ENCODE measurements around the gene TRUB1.

The TRUB1 gene

GRCh38 chr10:114975091-114975490 lies 37.1 kb downstream of the TRUB1 start:
- Histone ChIP-seq H3K4me1 (ENCODE audit: control insufficient read depth, low read depth, low read length) (no peaks in the 10 kb centered on the region), H3K4me3 (ENCODE audit: low read length) (no peak overlapping the region), H3K4ac (ENCODE audit: low read depth, low read length) (no peak overlapping the region), H2AK5ac (ENCODE audit: low read length) (no peak overlapping the region), H3K27ac (ENCODE audit: low read depth, low read length) (no peak overlapping the region), H3K4me2 (ENCODE audit: low read length) (no peak overlapping the region), H4K5ac (ENCODE audit: low read length) (no peak overlapping the region), H3K18ac (ENCODE audit: low read length) (no peak overlapping the region), H3K79me2 (ENCODE audit: control insufficient read depth, insufficient read depth, low read length) (no peaks in the 10 kb centered on the region), H3K36me3 (ENCODE audit: control insufficient read depth, insufficient read depth, low read length) (no peaks in the 10 kb centered on the region), H3K9ac (ENCODE audit: low read length) (no peak overlapping the region), H3K56ac (ENCODE audit: low read length) (no peak overlapping the region), H3K27me3 (ENCODE audit: insufficient read depth, low read length, poor library complexity) (no peaks in the 10 kb centered on the region), H4K8ac (ENCODE audit: low read depth, low read length) (no peak overlapping the region), H2BK120ac (ENCODE audit: low read depth, low read length) (no peak overlapping the region), H2BK5ac (ENCODE audit: low read length) (no peak overlapping the region), H3K23ac (ENCODE audit: low read length) (no peak overlapping the region), H2BK15ac (replicated peaks; ENCODE audit: low read depth) (no peak overlapping the region), H3K79me1 (ENCODE audit: low read length) (peaks cover 1% of the 10 kb centered on the region)
- WGBS (ENCODE audit: extremely low coverage, insufficient coverage, low lambda C conversion rate): no CpG with 5 or more reads among the region's 3 CpGs
- DNase-seq: no peak

DNA sequence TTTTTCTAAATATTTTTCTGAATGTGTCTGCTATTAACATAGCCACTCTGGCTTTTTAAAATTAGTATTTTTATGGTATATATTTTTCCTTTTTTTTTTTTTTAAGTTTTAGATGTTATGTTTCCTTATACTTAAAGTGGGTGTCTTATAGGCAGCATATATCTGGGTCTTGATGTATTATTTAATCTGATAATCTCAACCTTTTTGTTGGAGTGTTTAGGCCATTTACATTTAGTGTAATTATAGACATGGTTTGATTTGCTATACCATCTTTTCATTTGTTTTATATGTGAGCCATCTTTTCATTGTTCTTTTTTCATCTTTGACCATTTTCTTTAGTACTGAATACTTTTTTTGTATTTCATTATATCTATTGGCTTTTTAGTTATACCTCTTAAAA lies 45.0 kb downstream of the TRUB1 start:
- H3K23ac ChIP-seq (ENCODE audit: low read length): no peak overlapping the region
- no peaks in the 10 kb centered on the region for H3K79me2 ChIP-seq (ENCODE audit: control insufficient read depth, insufficient read depth, low read length)
- H3K36me3 ChIP-seq (ENCODE audit: control insufficient read depth, insufficient read depth, low read length): no peaks in the 10 kb centered on the region
- no peak overlapping the region for H4K8ac ChIP-seq (ENCODE audit: low read depth, low read length)
- no peak overlapping the region for H2BK120ac ChIP-seq (ENCODE audit: low read depth, low read length)
- no peak overlapping the region for H2BK15ac ChIP-seq (replicated peaks; ENCODE audit: low read depth)
- H3K56ac ChIP-seq (ENCODE audit: low read length): no peak overlapping the region
- no peak overlapping the region for H4K5ac ChIP-seq (ENCODE audit: low read length)
- no peak overlapping the region for H3K4me3 ChIP-seq (ENCODE audit: low read length)
- no peaks in the 10 kb centered on the region for H3K4me1 ChIP-seq (ENCODE audit: control insufficient read depth, low read depth, low read length)
- no peaks in the 10 kb centered on the region for H3K27me3 ChIP-seq (ENCODE audit: insufficient read depth, low read length, poor library complexity)
- no peak overlapping the region for H2BK5ac ChIP-seq (ENCODE audit: low read length)
- H3K9ac ChIP-seq (ENCODE audit: low read length): no peak overlapping the region
- H3K27ac ChIP-seq (ENCODE audit: low read depth, low read length): no peak overlapping the region
- DNase-seq: no peak
- no peak overlapping the region for H3K4ac ChIP-seq (ENCODE audit: low read depth, low read length)
- no peak overlapping the region for H2AK5ac ChIP-seq (ENCODE audit: low read length)
- H3K18ac ChIP-seq (ENCODE audit: low read length): no peak overlapping the region
- H3K4me2 ChIP-seq (ENCODE audit: low read length): no peak overlapping the region
- H3K79me1 ChIP-seq (ENCODE audit: low read length): no peaks in the 10 kb centered on the region

GRCh38 chr10:114987995-114988394 lies 50.0 kb downstream of the TRUB1 start:
- Histone ChIP-seq H3K23ac (ENCODE audit: low read length) (no peak overlapping the region), H3K27ac (ENCODE audit: low read depth, low read length) (no peak overlapping the region), H3K18ac (ENCODE audit: low read length) (no peak overlapping the region), H2AK5ac (ENCODE audit: low read length) (no peak overlapping the region), H2BK15ac (replicated peaks; ENCODE audit: low read depth) (no peak overlapping the region), H3K4me1 (ENCODE audit: control insufficient read depth, low read depth, low read length) (no peaks in the 10 kb centered on the region), H3K79me2 (ENCODE audit: control insufficient read depth, insufficient read depth, low read length) (no peaks in the 10 kb centered on the region), H3K9ac (ENCODE audit: low read length) (no peak overlapping the region), H3K36me3 (ENCODE audit: control insufficient read depth, insufficient read depth, low read length) (no peaks in the 10 kb centered on the region), H3K4me2 (ENCODE audit: low read length) (no peak overlapping the region), H3K79me1 (ENCODE audit: low read length) (no peaks in the 10 kb centered on the region), H3K4ac (ENCODE audit: low read depth, low read length) (no peak overlapping the region), H3K56ac (ENCODE audit: low read length) (no peak overlapping the region), H4K5ac (ENCODE audit: low read length) (no peak overlapping the region), H4K8ac (ENCODE audit: low read depth, low read length) (no peak overlapping the region), H3K4me3 (ENCODE audit: low read length) (no peak overlapping the region), H2BK5ac (ENCODE audit: low read length) (no peak overlapping the region), H3K27me3 (ENCODE audit: insufficient read depth, low read length, poor library complexity) (no peaks in the 10 kb centered on the region), H2BK120ac (ENCODE audit: low read depth, low read length) (no peak overlapping the region)
- WGBS (ENCODE audit: extremely low coverage, insufficient coverage, low lambda C conversion rate): no CpG with 5 or more reads among the region's 1 CpG
- DNase-seq: no peak

DNA sequence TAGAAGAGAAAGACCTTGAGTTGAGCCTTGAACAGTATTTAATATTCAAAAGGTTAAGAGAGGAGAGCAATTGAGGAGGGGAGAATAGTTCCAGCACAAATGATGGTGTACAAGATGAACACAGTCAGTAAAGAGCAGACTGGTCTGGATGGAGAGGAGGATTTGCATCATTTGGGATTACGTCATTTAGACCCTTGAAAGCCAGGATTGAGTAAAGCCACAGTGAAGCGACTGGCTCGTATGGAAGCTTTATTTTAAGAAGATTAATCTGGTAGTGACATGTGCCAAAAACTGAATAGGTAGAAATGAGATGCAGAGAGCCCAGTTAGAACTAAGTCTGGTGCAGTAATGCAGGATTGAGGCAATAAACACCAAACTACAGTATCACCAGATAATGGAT lies 52.6 kb downstream of the TRUB1 start:
- H3K27ac ChIP-seq (ENCODE audit: low read depth, low read length): no peak overlapping the region
- no peaks in the 10 kb centered on the region for H3K79me1 ChIP-seq (ENCODE audit: low read length)
- no peak for DNase-seq
- H3K56ac ChIP-seq (ENCODE audit: low read length): no peak overlapping the region
- H3K4me3 ChIP-seq (ENCODE audit: low read length): no peak overlapping the region
- H2BK5ac ChIP-seq (ENCODE audit: low read length): no peak overlapping the region
- no peak overlapping the region for H3K23ac ChIP-seq (ENCODE audit: low read length)
- no peaks in the 10 kb centered on the region for H3K36me3 ChIP-seq (ENCODE audit: control insufficient read depth, insufficient read depth, low read length)
- no peaks in the 10 kb centered on the region for H3K4me1 ChIP-seq (ENCODE audit: control insufficient read depth, low read depth, low read length)
- WGBS (ENCODE audit: extremely low coverage, insufficient coverage, low lambda C conversion rate): no CpG with 5 or more reads among the region's 3 CpGs
- no peak overlapping the region for H2BK120ac ChIP-seq (ENCODE audit: low read depth, low read length)
- H3K9ac ChIP-seq (ENCODE audit: low read length): no peak overlapping the region
- no peak overlapping the region for H3K4ac ChIP-seq (ENCODE audit: low read depth, low read length)
- H2BK15ac ChIP-seq (replicated peaks; ENCODE audit: low read depth): no peak overlapping the region
- H4K8ac ChIP-seq (ENCODE audit: low read depth, low read length): no peak overlapping the region
- no peak overlapping the region for H2AK5ac ChIP-seq (ENCODE audit: low read length)
- no peak overlapping the region for H3K18ac ChIP-seq (ENCODE audit: low read length)
- H3K79me2 ChIP-seq (ENCODE audit: control insufficient read depth, insufficient read depth, low read length): no peaks in the 10 kb centered on the region
- H3K27me3 ChIP-seq (ENCODE audit: insufficient read depth, low read length, poor library complexity): no peaks in the 10 kb centered on the region
- no peak overlapping the region for H4K5ac ChIP-seq (ENCODE audit: low read length)
- H3K4me2 ChIP-seq (ENCODE audit: low read length): no peak overlapping the region

- Histone ChIP-seq H3K4me3 (ENCODE audit: low read length) (no peak overlapping the region), H3K4me2 (ENCODE audit: low read length) (no peak overlapping the region), H2BK15ac (replicated peaks; ENCODE audit: low read depth) (no peak overlapping the region), H3K4me1 (ENCODE audit: control insufficient read depth, low read depth, low read length) (no peaks in the 10 kb centered on the region), H3K56ac (ENCODE audit: low read length) (no peak overlapping the region), H2AK5ac (ENCODE audit: low read length) (no peak overlapping the region), H3K27ac (ENCODE audit: low read depth, low read length) (no peak overlapping the region), H3K27me3 (ENCODE audit: insufficient read depth, low read length, poor library complexity) (no peaks in the 10 kb centered on the region), H4K5ac (ENCODE audit: low read length) (no peak overlapping the region), H3K79me1 (ENCODE audit: low read length) (no peaks in the 10 kb centered on the region), H3K79me2 (ENCODE audit: control insufficient read depth, insufficient read depth, low read length) (no peaks in the 10 kb centered on the region), H3K18ac (ENCODE audit: low read length) (no peak overlapping the region), H2BK120ac (ENCODE audit: low read depth, low read length) (no peak overlapping the region), H4K8ac (ENCODE audit: low read depth, low read length) (no peak overlapping the region), H2BK5ac (ENCODE audit: low read length) (no peak overlapping the region), H3K9ac (ENCODE audit: low read length) (no peak overlapping the region), H3K4ac (ENCODE audit: low read depth, low read length) (no peak overlapping the region), H3K23ac (ENCODE audit: low read length) (no peak overlapping the region), H3K36me3 (ENCODE audit: control insufficient read depth, insufficient read depth, low read length) (no peaks in the 10 kb centered on the region)
- WGBS (ENCODE audit: extremely low coverage, insufficient coverage, low lambda C conversion rate): 100% methylated on average over 2 of the region's 4 CpGs
- DNase-seq: no peak
Observed at GRCh38 chr10:114990991-114991390, 53.0 kb downstream of the TRUB1 start.

DNA sequence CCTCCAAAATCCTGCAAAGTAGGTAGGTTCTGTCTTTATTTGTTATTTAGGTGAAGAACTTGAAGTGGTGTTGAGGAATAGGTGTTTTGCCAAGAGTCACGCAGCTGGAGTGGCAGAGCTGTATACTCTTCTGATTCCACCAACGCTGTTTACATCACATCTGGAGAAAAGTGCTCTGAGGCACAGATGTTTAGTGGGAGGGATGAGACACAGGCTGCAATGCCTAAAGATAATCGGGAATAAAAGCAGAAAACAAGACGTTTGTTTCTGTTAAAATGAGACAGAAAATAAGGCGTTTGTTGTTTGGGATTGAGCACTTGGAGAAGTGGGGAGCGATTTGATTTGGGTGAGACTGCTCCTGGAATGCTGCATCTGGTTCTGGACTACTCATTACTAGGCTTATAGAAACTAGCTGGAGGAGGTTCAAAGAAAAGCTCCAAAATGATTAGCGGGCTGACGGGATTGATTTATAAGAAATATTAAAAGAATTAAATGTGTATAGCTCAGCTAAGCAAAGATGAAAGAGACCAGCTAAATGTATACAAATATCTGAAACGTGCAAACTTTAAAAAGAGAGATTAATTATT lies 54.3 kb downstream of the TRUB1 start:
- Histone ChIP-seq H3K4me3 (ENCODE audit: low read length) (no peak overlapping the region), H3K79me2 (ENCODE audit: control insufficient read depth, insufficient read depth, low read length) (no peaks in the 10 kb centered on the region), H3K9ac (ENCODE audit: low read length) (no peak overlapping the region), H3K36me3 (ENCODE audit: control insufficient read depth, insufficient read depth, low read length) (no peaks in the 10 kb centered on the region), H2AK5ac (ENCODE audit: low read length) (no peak overlapping the region), H3K18ac (ENCODE audit: low read length) (no peak overlapping the region), H3K4ac (ENCODE audit: low read depth, low read length) (no peak overlapping the region), H2BK120ac (ENCODE audit: low read depth, low read length) (no peak overlapping the region), H3K27ac (ENCODE audit: low read depth, low read length) (no peak overlapping the region), H3K56ac (ENCODE audit: low read length) (no peak overlapping the region), H4K8ac (ENCODE audit: low read depth, low read length) (no peak overlapping the region), H2BK5ac (ENCODE audit: low read length) (no peak overlapping the region), H3K23ac (ENCODE audit: low read length) (no peak overlapping the region), H3K4me1 (ENCODE audit: control insufficient read depth, low read depth, low read length) (no peaks in the 10 kb centered on the region), H2BK15ac (replicated peaks; ENCODE audit: low read depth) (no peak overlapping the region), H3K27me3 (ENCODE audit: insufficient read depth, low read length, poor library complexity) (no peaks in the 10 kb centered on the region), H3K79me1 (ENCODE audit: low read length) (no peaks in the 10 kb centered on the region), H4K5ac (ENCODE audit: low read length) (no peak overlapping the region), H3K4me2 (ENCODE audit: low read length) (no peak overlapping the region)
- WGBS (ENCODE audit: extremely low coverage, insufficient coverage, low lambda C conversion rate): 100% methylated on average over 2 of the region's 9 CpGs
- no peak for DNase-seq

All from mesendoderm (in vitro differentiated cells).